Activated CD4-positive, alpha-beta T cell treated with anti-CD3 and anti-CD28 coated beads for 4 hours (primary cell): ENCODE data around the gene MAFF.

ENCODE experiments used
- DNase-seq, 2 donors: peaks; one replicate each; pipeline ENCODE4 v3.0.0-alpha.2; 2020

Gene MAFF

DNA sequence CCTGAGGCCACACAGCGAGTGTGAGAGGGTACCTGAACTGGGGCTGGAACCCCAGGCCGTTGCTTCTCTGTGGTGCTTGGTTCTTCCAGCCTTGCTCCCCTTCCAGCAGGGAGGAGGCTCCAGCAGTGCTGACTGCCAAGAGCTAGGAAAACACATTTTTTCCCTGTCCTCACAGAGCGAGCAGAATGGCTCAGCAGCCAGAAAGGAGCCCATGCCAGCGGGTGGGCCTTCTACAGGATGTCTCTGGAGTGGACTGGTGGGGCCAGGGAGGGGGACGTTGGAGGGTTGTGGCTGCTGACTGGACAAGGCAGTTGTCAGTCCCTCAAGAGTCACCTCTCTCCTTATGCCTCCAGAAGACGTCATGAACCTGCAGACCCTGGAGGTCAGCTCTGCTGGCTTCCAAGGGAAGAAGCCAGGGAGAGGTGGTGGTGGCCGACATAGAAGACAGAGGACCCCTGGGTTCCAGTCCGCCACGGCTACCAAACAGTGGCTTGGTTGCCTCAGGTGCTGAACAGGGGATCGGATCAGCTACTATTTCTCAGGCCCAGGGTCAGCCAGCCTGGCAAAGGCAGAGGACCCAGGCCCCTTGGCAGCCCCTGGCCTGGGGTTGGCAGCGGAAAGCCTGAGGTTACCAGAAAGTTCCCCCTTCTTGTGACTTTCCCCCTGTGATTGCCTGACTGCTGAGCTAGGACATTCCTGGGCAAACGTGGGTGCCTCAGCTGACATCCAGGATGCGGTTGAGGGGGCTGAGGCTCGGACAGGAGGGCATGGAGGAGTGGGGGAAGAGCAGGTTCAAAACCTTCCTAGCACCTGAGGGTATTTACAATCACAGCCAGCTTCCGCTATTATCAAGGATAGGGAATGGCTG is 3.7 kb downstream of the MAFF start:
- no peak for DNase-seq

DNA sequence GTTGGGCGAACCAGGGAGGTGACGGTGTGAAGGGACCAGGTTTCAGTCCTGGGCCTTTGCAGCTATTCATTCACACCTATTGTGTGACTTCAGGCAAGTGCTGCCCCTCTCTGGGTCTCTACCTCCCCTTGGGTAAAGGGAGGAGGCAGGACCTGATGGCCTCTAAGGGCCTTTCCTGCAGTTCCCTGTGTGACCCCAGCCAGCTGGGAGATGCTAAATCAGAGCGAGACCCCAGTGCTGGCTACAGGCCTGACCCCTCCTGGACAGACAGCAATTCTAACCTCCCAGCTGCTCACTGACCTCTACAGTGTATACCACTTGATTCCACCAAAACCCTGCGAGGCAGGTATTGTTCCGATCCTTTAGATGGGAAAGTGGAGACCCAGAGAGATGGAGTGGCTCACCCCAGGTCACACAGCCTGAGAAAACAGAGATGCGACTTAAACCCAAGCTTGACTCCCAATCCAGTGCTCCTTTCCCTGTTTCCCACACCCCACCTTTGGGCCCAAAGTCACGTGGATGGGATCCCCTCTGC is 6.2 kb downstream of the MAFF start:
- no peak for DNase-seq

- no peak for DNase-seq
These were observed 6.8 kb downstream of the MAFF start for GRCh38 chr22:38208551-38208968.

GRCh38 chr22:38211556-38211955 is 9.8 kb downstream of the MAFF start:
- DNase-seq: no peak

GRCh38 chr22:38212442-38212841 is 10.6 kb downstream of the MAFF start:
- DNase-seq: no peak

GRCh38 chr22:38213319-38213989 is 11.7 kb downstream of the MAFF start:
- no peak for DNase-seq

GRCh38 chr22:38213990-38214301 is 12.2 kb downstream of the MAFF start:
- DNase-seq: no peak

- peak; percentile 71 for DNase-seq
These were observed 12.7 kb downstream of the MAFF start for GRCh38 chr22:38214302-38215056.

DNA sequence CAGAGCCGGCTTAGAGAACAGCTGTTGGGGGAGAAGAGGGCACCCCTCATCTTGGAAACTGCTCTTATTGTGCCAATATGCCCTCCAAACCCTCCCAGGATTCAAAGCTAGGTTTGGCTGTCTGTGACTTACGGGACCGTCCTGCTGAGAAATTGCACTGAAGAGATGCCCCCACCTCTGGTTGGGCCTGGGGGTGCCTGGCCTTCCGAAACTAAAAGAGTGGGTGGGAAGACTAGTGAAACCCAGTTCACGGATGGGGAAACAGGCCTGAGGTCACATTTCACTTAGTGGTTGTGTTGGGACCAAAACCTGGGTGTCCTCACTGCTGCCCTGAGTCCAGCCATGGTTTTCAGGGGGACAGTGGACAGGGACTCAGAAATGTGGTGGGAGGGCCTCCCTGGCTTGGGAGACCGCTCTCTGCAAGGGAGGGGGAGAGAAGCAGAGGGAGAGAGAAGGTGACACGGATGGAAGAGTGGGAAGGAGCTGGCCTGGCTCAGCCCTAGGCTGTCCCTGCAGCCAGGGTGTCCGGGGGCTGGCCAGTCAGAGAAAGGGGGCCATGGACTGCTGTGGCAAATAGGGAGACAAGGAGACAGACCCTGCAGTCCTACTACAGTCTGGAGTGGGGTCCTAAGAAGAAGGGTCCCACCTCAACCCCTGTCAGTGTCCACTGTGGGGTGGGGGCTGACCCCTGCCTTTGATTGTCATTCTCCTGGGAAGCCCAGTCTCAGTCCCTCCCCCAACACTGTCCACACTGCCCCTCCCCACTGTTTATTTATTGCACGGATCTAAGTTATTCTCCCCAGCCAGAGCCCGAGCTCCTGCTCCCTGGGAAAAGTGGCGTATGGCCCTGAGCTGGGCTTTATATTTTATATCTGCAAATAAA is 13.6 kb downstream of the MAFF start:
- no peak for DNase-seq

DNA sequence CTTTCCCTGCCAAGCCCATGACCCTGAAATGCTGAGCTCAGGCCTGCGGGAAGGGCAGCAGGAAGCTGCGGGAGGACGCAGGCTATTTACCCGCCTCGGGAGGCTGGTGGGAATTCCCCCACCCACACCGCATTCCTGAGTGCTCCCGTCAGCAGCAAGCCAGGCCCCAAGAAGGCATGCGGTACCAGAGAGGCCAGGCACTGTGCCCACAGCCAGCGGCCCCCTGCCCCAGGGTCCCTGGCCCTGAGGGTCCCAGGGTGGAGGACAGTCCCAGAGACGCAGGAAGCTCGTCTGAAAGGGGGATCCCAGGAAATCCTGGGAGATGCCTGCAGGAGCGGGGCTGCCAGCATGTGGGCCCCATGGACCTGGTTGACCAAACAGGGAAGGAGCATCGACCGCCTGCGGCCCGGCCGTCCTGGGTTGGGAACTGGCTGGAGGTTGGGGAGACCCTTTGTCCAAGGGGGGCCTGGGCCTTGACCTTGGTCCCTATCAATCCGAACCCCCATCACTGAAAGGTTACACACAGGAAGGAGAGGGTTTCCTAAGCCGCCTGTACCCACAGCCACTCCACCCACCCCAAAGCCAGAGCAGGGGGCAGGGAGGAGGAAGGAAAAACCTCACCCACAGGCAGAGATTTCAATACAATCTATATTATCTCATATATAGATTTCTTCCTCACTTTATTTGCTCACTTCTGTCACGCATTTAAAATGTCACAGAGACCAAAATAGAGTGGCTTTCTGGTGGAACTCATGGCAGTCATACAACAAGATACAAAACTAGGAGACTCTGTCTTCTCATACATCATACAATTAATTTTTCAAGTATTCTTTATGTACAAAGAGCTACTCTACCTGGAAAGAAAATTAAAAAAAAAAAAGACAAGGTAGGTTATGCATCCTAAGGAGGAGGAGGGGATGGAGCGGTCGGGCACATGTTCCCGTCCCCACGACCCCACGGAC is 17.1 kb downstream of the MAFF start:
- DNase-seq: peak; percentile 51 to 68

GRCh38 chr22:38219632-38220031 is 17.8 kb downstream of the MAFF start:
- DNase-seq: no peak

DNA sequence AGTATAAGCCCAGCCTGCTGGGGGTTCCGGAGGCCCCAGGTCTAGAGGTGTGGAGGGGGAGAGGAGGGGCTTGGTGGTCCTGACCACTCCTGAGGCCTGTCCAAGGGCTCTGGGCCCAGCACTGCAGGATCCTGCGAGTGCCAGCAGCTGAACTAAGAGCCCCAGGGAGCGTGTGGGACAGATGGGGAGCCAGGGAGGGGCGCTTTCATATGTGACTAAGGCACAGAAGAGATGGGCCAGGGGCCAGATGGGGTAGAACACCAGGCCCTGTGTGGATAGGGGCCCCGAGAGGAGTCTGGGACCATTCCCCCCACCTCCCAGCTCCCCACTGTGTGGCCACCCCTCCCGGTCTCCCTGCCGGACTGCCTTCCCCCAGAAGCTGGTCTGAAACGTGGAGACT is 18.4 kb downstream of the MAFF start:
- DNase-seq: no peak

DNA sequence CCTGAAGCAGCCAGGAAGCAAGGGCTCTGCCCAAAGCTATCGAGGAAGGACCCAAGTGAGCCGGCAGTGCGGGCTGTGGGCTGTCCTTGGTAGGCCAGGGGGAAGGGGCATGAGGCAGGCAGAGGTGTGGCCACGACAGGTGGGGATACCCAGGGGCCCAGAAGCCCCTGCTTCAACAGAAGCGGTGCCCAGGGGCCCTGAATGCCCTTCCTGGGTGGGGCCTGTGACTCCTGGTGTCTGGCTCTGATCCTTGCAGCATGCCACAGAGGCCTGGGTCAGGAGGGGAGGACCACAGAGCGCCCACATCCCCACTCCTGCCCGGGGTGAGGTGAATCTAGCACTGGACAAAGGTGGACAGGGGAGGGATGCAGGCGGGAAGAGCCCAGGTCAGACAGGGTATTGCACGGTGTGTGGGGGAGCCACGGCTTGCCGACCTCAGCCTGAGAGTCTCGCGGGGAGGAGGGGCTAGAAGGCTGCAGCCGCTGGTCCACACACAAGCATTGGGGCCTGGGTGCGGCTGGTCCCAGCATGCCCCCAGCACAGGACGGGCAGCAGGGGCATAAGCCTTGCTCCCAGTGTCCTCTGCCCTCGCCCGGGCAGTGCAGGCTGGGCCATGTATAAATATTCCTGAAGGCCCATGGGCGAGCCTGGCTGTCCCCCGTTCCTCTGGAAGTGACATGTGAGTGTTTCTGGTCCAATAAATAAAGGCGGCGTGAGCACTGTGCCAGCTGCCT is 19.0 kb downstream of the MAFF start:
- no peak for DNase-seq

- DNase-seq: no peak
These were observed 19.6 kb downstream of the MAFF start for GRCh38 chr22:38221407-38221806.

DNA sequence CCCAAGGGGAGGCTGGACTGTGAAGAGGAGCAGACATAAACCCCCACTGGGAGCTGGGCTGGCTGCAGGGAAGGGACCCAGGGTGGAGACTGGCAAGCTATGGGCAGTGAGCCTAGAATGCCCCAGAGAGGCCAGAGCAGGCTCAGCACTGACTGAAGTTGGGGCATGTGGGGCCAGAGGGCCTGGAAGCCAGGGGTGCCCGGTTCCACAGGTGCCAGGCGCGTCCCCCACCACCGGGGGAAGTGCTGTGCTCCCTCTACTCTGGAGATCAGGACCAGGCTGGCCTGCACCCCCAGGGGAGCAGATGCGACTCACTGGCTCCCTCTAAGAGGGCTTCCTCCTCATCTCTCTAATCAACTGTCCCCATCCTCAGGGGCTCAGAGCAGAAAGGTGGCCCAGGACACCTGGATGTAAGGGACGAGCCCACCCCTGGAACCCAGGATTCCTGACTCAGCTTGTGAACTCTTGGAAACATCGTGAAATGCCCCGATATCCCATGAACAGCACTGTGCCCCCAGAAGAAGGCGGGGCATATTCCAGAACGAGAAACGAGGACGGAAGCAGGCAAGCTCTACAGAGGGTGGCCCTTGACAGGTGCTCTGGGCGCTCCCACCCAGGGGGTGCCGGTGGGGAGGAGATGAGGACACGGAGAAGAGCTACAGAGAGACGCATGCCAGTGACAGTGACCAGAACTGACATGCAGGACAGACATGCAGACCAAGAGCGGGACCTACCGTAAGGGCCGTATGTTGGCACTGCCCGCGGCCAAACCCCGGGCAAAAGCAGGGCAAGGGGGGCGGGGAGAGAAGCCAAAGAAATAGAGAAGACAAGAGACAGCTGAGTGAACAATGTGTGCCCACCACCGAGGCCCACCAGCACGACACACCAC is 20.4 kb downstream of the MAFF start:
- no peak for DNase-seq

- no peak for DNase-seq
These were observed 21.0 kb downstream of the MAFF start for GRCh38 chr22:38222797-38223119.

- no peak for DNase-seq
These were observed 21.6 kb downstream of the MAFF start for GRCh38 chr22:38223289-38223960.

DNA sequence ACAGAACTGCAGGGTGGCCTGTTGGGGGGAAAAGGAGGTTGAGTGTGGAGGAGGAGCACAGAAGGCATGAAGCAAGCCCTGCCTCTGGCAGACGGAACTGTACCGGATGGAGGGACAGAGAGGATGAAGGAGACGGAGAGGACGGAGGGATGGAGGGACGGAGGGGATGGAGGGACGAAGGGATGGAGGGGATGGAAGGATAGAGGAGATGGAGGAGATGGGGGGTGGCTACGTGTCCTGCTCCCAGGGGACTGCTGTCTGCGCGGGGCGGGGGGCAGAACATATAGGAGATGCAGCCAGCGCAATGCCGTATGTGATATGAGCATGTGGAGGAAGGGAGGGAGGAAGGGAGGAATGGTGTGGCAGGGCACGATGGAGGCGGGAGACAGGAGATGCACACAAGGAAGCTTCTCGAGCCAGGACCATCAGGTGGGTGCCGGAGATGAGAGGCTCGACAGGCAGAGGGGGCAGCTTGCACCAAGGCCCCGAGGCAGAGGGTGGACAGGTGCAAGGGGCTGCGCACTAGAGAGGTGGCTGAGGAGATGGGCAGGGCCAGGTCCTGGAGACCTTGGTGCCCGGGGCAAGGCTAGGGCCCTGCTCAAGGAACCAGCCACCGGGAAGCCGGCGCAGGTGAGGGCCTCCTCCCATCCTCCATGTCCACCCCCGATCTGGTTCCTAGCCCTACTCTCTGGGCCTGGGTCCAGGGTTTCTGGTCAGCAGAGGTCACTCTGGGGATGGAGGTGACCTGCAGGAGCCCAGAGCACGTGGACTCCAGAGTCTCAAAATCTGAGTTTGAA is 25.3 kb downstream of the MAFF start:
- DNase-seq: no peak
